GM21723 (cell line): ENCODE measurements around the gene SGTA.

Experiments used
- ATAC-seq: cut with Tn5 transposase; IDR thresholded peaks from one replicate; pipeline ENCODE4 v1.9.1; 2021; ENCODE audit warnings: mild to moderate bottlenecking, moderate library complexity; ENCODE audit not compliant: unreplicated experiment

Gene SGTA

DNA sequence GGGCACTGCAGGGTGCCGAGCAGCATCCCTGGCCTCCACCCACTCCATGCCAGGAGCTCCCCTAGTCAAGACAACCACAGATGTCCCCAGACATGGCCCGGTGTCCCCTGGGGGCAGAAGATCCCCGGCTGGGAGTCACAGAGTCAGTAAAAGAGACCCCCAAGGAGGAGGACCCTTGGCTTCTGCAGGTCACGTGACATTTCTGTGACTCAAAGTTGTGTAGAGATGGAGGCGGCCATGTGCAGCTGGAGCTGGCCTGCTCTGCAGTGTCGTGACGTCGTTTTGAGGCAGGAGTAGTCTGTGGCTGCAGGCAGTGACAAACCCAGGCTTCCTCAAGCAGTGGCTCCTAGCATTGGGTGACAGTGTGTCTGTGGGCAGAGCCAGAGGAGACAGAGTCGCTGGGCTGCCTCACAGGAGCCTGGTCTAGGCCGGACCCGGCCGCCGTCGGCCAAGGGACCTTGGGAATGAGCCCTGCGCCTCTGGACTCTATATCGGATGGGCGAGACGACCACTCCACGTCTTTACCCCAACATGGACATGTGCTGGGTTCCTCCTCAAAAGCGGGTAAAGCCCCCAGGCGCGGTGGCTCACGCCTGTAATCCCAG is 54.2 kb downstream of the SGTA start:
- ATAC-seq = no peak

DNA sequence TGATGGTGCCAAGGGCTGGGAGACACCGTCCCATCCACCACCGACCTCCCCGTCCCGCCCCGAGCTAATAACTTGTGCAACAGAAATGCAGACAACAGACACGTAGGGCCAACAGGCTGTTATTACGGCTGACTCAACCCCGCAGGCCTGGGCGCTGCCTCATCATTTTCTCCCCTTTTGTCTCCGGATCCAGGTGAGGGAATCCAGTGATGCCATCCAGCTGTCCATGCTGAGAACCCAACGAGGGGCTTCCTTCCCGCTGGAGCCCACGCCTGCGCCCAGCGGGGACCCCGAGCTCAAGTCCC is 55.5 kb downstream of the SGTA start:
- ATAC-seq = no peak

DNA sequence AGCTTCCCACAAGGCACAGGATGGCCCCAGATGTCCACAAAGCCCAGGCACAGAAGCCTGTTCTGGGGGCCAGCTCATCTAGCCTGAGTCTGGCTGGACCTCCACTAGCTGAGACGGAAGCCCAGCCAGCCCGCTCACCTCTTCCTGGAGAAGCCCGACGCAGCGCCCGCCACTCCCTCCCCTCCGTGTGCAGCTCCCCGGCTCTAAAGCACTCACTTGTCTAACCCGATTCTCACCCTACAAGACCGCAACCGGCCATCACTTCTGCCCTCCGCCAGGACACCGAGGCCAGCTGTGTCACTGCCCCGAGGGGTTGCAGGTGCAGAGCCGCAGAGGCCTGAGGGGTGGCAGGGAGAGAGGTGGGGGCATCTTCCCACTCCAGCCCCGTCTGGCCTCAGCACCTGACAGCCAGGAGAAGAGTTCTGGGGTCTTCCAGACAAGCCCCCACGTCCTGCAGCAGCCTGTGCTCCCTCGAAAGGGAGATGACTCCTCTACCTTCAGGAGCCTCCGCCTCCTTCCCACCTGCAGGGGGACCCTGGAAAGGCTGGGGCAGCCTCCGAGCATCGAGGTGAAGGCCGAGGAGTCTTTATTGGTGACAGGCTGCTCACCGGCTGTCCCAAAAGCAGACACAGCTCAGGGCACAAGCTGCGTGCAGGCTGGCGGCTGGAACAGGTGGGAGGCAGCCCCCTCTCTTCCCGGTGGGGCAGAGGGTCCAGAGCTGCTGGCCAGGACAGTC is 56.0 kb downstream of the SGTA start:
- ATAC-seq = no peak

DNA sequence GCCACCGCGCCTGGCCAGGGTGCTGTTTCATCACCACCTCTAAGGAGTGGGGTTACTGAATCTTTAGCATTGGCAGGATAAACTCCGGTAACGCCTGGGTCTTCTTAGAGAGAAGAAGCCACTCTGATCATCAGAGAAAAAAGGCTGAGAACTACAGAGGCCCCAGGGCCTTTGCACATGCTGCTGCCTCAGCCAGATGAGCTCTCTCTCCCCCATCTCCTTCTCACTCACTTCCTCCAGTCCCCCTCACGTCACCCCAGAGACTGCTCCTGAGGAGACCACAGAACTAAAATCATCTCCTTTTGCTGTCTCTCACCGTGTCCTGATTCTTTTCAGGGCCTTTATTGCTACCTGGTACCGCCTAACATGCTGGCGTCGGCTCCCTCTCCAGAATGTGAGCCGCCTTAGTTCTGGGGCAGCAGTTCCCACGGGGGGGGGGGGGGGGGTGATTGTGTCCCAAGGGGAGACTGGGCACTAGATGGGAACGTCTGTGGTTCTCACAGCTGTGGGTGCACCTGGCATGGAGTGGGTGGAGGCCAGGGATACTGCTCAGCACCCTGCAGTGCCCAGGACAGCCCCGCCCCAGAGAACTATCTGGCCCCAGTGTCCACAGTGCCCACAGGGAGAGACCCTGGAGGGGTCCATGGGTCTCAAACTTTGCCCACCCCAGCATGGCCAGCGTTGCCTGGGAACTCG is 56.8 kb downstream of the SGTA start:
- ATAC-seq = no peak

DNA sequence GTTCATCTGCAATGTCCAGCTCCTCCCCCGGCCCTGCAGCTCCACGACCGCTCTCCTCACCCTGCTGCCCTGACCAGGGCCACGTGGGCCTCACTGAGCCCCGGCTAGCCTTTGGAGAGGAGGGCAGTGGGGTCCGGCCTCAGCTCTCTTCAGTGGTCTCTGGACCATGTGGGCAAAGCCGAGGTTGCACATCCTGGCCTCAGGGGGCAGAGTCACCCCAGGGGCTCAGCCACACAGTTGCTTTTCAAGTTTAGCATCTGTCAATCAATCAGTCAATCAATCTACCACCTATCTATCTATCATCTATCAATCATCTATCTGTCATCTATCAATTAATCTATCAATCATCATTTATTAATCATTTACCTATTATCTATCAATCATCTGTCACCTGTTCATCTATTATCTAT is 58.9 kb downstream of the SGTA start:
- no peak for ATAC-seq

DNA sequence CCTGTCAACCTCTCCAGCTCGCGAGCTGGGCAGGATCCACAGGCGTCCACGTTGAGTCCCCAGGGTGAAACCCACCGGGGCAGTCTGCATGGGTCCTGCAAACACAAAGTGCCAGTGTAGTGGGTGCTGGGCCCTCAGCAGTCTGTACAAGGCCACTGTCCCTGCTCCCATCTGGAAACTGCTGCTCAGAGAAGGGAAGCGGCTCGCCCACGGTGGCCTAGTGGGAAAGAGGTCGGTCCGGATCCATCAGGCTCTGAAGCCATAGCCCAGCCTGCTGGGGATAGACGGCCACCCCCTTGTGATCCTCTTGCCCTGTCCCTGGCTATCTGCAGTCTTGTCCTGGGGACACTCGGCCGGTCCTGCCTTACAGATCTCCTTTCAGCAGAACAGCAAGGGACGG is 59.3 kb downstream of the SGTA start:
- ATAC-seq = no peak

DNA sequence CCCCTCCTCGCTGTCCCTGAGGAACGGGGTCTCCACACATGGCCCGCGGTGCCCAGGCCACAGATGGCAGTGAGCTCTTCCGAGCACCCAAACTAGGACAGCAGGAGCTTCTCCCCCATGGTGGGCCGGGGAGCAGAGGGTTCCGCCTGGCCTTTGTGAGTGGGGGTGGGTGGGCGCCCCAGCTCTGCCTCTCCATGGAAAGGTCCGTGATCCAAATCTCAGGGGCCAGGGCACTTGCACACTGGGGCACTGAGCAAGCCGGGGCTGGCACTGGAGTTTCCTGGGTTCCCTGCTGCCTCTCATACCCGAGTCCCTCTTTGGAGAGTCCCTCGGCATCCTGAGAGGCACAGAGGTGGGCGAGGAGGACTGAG is 59.7 kb downstream of the SGTA start:
- ATAC-seq = no peak

DNA sequence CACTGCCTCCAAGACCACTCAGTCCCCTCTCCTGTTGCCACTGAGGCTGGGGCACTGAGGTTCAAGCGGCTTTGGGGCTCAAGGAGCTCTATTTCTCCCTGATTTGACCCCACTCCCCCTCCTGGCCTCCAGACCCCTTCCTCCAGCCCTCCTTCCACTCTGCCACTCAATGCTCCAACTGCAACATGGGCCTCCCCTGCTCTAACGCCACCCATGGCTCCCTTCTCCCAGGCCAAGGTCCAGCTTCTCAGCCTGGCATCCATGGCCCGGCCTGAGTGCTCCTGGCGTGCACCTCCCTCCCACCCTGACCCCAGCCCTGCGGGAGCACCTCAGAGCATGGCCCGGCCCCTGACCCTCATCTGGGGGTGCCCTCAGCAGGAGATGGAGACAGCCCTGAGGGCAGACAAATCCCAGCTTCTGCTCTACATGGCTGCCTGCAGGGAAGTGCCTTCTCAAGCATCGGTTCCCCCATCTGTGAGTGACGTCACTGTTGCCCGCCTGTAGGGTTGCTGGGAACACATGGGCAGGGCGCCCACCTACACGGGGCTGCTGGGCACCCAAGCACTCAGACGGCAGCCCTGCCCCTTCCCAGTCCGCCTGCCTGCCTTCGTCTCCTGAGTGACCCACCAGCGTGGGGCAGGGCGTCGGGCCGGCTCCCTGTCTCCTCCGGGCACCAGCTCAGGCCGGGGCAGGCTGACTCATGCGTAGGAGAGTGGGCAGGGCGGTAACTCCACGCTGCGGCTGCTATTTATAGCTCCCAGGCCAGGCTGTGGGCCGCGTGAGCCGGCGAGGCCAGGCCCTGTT is 60.3 kb downstream of the SGTA start:
- ATAC-seq = no peak

DNA sequence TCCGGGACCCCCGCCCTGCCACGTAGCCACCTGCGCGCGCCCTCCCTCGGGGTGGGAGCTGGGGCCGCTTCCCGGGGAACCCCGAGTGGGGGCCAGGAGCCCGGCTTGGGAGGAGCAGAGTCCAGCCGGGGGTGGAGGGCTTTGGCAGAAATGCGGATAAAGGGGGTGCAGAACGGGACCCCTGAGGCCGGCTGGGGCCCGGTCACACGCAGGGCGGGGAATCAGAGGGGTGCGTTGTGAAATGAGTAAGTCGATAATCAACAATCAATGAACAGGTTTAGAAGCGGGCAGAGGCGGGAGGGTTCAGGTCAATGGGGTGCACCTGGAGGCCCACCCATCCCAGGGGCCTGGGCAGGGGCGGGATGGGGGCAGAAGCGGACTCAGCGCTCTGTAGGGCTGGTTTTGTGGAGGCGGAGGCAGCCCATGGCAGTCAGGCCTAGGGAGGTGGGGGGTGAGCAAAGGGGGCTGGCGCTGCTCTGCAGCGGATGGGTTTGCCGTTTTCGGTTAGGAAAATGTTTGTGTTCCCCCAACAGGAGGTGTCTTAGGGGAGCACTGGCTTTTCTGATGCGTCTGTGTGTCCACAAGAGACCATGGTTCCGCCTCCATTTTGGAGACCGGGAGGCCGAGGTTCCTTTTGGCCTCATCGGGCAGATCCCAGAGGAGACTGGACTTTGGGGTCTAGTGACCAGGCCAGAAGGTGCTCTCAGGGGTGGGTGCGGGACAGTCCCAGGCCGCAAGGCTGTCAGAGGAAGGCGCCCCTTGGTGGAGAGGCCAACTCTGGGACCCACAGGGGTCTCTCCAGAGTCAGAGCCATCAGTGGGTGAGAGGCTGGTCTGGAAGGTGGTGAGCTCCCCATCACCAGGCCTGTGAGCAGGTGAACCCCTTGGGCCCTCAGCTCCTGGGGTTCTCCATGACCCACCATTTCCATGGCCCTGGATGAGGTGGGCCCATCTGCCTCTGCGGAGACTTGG is 61.2 kb downstream of the SGTA start:
- no peak for ATAC-seq

DNA sequence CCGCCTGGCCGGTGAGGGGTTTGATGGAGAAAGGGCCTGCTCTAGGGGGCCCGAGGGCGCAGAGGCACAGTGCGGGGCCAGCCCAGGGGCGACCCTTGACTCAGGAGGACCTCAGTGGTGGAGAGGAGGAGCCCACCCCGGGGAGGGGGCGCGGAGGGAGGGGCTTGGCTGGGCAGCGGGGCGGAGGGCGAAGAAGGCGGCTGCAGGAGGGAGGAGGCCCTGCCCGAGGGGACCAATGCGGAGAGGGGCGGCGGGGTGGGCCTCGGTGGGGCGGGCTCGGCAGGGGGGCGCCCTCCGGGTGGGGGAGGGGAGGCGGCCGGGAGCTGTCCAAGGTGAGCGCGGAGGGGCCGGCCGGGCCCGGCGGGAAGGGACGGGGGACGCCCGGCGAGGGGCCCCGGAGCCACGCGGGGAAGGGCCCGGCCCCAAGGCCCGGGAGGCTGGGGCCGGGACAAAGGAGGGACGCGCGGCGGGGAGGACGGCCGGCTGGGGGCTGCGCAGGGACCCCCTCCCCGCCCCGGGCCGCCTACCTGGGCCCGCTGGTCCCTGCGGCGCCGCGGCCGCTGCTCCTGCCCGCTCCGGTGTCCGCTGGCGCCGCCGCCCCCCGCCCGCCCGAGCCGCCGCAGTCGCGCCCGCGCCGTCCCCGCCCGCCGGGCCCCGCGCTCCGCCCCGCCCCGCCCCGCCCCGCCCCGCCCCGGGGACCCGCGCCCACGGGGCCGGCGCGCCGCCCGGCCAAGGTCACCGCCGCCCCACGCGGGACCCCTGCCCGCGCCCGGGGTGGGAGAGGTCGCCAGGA is 62.1 kb downstream of the SGTA start, which contains the start of gene DIRAS1:
Gene DIRAS1 (minus strand): TSS at position 596 of the 793 bp plus-strand sequence. CDS start 3,566 bp downstream, outside the sequence.
- no peak for ATAC-seq

DNA sequence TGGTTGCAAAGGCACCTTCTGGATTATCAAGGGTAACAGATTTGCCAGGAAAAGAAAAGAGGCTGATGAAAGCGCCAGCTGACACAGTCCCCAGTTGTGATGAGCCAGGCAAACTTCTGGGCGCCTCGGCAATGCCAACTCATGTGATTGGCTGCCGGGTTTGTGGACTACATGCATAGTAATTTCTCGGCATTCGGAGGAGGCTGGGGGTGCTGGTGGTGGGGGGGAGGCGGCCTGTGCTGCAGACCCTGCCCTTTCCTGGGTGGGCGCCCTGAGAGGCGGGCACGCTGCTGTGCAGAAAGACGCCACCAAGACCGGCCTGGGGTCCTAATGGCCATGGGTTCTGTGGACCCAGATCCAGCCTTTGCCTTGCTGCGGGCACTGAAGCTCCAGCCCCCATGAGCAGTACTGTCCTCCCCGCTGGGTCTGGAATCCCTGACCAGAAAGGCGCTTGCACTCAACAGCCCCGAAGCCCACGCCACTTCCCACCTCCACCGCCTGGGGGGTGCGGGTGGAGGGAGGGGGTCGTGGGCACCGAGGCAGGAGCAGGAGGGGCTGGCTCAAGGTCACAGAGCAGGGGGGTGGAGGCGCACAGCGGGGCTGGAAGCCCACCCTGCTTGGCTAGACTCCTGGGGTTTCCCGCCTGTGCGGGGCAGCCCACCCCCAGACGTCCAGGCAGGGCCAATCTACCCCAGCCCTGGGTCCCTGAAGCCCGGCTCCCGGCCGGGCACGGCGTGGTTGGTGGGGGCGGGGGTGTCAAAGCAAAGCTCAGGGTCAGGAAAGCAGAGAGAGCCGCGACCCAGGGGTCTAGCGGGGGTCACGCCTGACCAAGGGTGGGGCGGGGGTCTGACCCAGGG is 62.9 kb downstream of the SGTA start:
- no peak for ATAC-seq

DNA sequence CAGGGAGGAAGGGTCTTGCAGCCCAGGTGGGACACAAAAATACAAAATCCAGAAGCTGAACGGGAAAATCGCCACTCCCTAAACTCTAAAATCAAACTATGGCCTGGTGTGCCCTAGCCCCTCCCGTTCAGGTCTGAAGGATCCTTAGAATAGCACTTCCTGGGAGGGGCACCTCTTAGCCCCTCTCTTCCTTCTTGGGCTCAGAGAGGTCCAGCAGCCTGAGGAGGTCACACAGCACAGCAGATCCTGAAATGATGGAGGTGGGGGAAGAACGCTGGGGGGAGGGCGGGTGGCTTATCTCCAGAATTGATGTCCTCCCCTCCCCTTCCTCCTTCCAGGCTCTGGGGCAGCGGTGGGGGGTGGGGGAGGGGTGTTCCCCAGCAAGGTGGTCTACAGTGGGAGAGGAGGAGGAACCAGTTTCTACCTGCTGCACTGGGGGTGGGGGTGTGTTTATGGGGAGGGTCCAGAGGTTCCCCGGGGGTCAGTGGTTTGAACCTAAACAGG is 63.8 kb downstream of the SGTA start:
- ATAC-seq = no peak

DNA sequence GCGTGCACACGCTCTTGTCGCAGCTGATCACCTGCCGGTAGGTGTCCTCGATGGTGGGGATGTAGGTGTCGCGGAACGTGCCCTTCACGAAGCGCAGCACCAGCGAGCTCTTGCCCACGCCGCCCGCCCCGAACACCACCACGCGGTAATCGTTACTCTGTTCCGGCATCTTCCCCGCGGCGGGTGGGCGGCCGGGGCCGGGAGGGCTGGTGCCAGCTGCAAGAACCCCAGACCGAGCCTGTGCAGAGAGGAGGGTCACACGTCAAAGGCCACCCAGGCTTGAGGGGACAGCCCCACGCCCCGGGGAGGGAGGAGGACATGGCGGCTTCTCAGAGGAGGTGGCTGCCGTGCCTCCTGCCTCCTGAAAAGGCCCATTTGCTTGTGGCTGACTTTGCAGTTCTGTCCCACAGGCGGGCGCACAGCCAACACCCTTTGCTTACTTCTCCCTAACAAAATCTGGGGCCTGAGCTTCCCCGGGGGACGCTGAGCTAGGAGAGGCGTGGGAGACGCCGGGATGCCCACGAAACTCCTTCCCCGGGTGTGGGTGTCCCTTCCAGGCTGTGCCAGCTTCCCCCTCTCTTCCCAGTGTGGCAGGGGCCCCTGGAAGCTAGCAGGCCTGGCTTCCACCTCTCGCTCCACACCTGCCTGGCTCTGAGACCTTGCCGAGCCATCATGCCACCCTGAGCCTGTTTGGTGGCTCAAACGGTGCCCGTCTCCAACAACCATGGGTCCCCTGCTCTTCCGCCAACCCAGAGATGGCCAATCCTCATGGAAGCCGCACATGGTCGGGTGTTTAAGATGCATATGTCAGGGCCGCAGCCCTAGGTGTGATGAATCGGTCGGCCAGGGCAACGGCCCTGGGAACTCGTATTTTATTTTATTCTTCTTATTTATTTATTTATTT is 65.2 kb downstream of the SGTA start:
- no peak for ATAC-seq

DNA sequence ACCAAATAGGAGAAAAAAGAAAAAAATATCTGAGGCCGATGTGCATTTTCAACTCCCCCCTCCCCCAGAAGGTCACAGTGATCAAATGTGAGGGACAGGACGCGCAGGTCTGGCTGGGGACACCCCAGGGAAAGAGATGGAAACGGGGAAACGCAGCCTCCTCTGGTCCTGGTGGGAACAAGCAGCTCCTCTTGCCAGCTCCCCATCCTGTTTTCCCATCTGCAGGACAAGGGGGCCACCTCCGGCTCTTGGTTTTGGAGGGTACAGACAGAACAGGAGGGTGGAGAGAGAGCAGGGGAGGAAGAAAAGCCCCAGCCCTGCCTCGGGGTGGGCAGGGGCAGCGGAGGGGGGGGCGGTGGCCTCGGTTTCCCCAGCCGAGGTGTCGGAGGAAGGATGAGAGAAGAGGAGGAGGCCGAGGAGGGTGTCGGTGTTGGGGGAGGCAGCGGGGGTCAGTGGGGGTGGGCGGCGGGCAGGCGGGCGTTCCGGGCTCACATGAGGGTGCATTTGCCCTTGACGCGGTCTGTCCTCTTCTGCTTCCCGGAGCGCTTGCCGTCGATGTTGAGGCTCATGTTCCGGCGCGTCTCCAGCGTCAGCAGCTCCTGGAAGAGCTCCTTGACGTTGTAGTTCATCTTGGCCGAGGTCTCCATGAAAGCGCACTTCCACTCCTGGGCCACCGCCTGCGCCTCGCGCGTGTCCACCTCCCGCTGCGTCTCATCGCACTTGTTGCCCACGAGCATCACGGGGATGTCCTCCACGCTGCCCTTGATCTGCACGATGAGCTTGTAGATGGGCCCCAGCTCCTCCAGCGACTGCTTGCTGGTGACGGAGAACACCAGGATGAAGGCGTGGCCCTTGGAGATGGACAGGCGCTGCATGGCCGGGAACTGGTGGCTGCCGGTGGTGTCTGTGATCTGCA is 66.1 kb downstream of the SGTA start:
- no peak for ATAC-seq

DNA sequence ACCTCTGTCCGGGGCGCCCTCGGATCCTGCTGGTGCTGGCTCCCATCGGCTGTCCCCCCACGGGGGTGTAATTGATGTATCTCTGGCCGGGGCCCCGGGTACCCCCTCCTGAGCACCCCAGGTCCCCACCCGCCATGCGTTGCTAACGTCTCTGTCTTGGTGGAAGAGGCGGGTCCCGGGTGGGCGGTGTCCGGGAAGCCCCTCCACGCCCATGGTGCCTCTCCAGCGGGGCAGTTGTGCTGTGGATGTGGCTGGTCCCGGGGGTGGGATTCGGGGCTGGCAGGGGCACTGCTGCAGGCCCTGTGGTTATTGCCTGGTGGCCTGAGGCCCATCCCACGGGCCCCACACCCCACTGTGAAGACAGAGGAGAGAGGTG is 66.8 kb downstream of the SGTA start:
- ATAC-seq = no peak

DNA sequence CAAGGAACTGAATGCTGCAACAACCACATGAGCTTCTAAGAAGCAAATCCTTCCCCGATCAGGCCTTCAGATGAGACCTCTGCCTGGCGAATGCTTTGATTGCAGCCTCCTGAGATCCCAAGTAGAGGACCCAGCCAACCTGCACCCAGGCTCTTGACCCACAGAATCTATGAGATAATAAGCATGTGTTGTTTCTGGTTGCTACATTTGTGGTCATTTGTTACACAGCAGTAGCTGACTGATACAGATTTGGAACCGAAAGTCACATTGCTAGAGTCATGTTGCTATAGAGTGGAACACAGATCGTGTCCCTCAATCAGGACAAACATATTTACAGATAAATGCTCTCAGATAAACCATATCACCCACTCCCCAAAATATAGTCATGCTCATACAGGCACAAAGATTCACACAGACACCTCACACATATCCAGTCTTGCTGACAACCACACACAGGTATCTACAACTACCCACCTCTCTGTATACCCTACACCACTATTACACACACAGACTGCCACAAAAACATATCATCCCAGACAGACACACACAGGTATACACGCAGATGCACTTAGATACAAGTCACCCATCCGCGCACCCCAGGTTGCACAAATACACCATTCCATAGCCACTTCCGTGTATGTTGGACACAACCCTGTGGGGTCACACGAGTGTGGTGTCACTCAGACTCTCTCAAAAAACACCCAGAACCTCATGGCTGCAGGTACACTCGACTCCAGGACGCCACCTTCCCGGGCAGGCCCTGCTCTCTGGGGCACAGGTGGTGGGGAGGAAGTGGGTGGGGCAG is 67.4 kb downstream of the SGTA start:
- no peak for ATAC-seq
